ENCODE data around the gene ITGB3. TPM values are rescaled to one million over a fixed set of nuclear protein-coding genes. Genes with fewer than 3 reads are reported as not detected.
"Not testable (repeated sequence)": the region's sequence is repeated elsewhere in the genome, so short reads cannot be mapped to it uniquely, and the experiment has no call there.

The ITGB3 gene
- total RNA-seq, 1 donor from 2014 or later = 6.6 TPM

- Histone ChIP-seq H3K27ac (no peak overlapping the region), H3K4me3 (no peak overlapping the region), H3K4me1 (no peaks in the 10 kb centered on the region), H3K36me3 (no peaks in the 10 kb centered on the region), H3K9me3 (no peaks in the 10 kb centered on the region), H3K27me3 (no peaks in the 10 kb centered on the region)
- no peak for DNase-seq
- intact Hi-C loops (cut with DNase I) = no loop called here
- TF ChIP-seq, protein P1, sequence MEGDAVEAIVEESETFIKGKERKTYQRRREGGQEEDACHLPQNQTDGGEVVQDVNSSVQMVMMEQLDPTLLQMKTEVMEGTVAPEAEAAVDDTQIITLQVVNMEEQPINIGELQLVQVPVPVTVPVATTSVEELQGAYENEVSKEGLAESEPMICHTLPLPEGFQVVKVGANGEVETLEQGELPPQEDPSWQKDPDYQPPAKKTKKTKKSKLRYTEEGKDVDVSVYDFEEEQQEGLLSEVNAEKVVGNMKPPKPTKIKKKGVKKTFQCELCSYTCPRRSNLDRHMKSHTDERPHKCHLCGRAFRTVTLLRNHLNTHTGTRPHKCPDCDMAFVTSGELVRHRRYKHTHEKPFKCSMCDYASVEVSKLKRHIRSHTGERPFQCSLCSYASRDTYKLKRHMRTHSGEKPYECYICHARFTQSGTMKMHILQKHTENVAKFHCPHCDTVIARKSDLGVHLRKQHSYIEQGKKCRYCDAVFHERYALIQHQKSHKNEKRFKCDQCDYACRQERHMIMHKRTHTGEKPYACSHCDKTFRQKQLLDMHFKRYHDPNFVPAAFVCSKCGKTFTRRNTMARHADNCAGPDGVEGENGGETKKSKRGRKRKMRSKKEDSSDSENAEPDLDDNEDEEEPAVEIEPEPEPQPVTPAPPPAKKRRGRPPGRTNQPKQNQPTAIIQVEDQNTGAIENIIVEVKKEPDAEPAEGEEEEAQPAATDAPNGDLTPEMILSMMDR (IDR thresholded peaks at IDR 0.05) = no peak
- no peak for ATAC-seq
Measured at GRCh38 chr17:47266782-47267181, 13.2 kb downstream of the ITGB3 start.

- Histone ChIP-seq H3K9me3 (no peaks in the 10 kb centered on the region), H3K36me3 (no peaks in the 10 kb centered on the region), H3K4me3 (no peak overlapping the region), H3K27me3 (no peaks in the 10 kb centered on the region), H3K27ac (no peak overlapping the region), H3K4me1 (no peaks in the 10 kb centered on the region)
- TF ChIP-seq, protein P1 (IDR thresholded peaks at IDR 0.05) = no peak
- intact Hi-C loops (cut with DNase I) = no loop called here
- DNase-seq (no peak), ATAC-seq (no peak)
Measured at GRCh38 chr17:47267354-47267828, 13.8 kb downstream of the ITGB3 start.

- H3K4me1 ChIP-seq; H3K36me3 ChIP-seq; H3K9me3 ChIP-seq; intact Hi-C loops (cut with DNase I); H3K27ac ChIP-seq; H3K4me3 ChIP-seq; ATAC-seq; H3K27me3 ChIP-seq; DNase-seq: not testable (repeated sequence)
Measured at GRCh38 chr17:47268964-47269363, 15.3 kb downstream of the ITGB3 start.

- H3K36me3 ChIP-seq; H3K27ac ChIP-seq; H3K9me3 ChIP-seq; H3K4me3 ChIP-seq; ATAC-seq; H3K4me1 ChIP-seq; H3K27me3 ChIP-seq; DNase-seq; intact Hi-C loops (cut with DNase I): not testable (repeated sequence)
Measured at GRCh38 chr17:47269561-47270280, 16.1 kb downstream of the ITGB3 start.

DNA sequence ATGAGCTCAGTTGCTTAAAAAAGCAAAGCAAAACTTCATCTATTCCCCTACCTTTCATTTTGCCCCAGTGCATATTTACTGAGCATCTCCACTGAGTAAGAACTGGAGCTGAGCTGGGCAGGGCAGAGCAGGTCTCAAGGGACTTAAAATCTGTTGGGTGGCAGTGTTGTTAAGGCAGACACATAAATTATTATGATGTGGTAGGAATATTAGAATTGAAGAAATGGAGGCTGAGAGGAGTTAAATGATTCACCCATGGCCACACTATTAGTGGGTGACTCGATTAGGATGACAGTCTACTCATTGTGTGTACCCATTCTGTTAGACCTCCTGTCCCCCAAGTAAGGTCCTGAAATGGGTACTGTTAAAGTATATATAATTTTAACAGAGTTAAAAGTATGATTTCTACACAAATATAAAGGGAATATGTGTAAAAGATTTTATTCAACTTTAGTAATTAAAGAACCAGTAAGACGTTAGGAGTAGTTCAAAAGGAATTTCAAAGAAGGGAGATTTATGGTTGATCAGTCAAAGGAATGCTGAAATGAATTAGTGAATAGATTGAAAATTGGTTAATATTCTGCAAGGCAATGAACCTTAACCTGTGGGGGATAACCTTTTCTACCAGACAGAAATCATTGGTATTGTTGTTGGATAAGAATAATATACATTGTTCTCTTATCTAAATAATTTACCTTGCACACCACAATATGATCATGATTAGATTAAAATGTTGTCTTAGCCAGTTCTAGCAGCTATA, 17.5 kb downstream of the ITGB3 start:
- DNase-seq = no peak
- ATAC-seq = no peak
- H3K27me3 ChIP-seq = no peaks in the 10 kb centered on the region
- TF ChIP-seq, protein P1 (IDR thresholded peaks at IDR 0.05) = no peak
- no peak overlapping the region for H3K27ac ChIP-seq
- no peaks in the 10 kb centered on the region for H3K9me3 ChIP-seq
- H3K36me3 ChIP-seq = no peaks in the 10 kb centered on the region
- H3K4me1 ChIP-seq = peaks cover 10% of the 10 kb centered on the region
- H3K4me3 ChIP-seq = no peak overlapping the region
- intact Hi-C loops (cut with DNase I) = no loop called here

DNA sequence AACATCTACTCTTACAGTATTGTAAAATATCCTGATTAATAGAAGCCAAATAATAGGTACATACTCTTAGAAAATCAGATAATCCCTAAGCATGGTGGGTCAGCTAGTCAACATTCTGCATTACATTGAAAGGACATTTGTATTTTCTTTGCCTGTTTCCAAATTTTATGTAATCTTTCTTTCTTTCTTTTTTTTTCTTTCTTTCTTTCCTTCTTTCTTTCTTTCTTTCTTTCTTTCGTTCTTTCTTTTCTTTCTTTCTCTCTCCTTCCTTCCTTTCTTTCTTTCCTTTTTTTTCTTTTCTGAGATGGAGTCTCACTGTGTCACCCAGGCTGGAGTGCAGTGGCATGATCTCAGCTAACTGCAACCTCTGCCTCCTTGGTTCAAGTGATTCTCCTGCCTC, 18.9 kb downstream of the ITGB3 start:
- intact Hi-C loops (cut with DNase I) = no loop called here
- Histone ChIP-seq H3K27ac (no peak overlapping the region), H3K4me3 (no peak overlapping the region), H3K36me3 (no peaks in the 10 kb centered on the region), H3K4me1 (peaks cover 23% of the 10 kb centered on the region), H3K9me3 (no peaks in the 10 kb centered on the region), H3K27me3 (no peaks in the 10 kb centered on the region)
- ATAC-seq = no peak
- no peak for DNase-seq
- TF ChIP-seq, protein P1 (IDR thresholded peaks at IDR 0.05) = no peak

Measured in upper lobe of right lung (tissue), 1 donor.